ENCODE measurements around the gene FOXP1.

FOXP1 gene

GRCh38 chr3:71258526-71258925 lies 325.0 kb downstream of the FOXP1 start:
- H3K4me3 ChIP-seq (ENCODE audit: control insufficient read depth, low read depth, low read length), result no peak overlapping the region
- no peak for TF ChIP-seq CTCF (conservative IDR thresholded peaks at IDR 0.05; ENCODE audit: control insufficient read depth, insufficient read depth, low read depth, low read length)
- peak; percentile 29 for DNase-seq (ENCODE audit: low read depth)

- peak; percentile 86 for DNase-seq (ENCODE audit: low read depth)
- H3K4me3 ChIP-seq (ENCODE audit: control insufficient read depth, low read depth, low read length), result no peak overlapping the region
- no peak for TF ChIP-seq CTCF (conservative IDR thresholded peaks at IDR 0.05; ENCODE audit: control insufficient read depth, insufficient read depth, low read depth, low read length)
These were observed 325.4 kb downstream of the FOXP1 start for GRCh38 chr3:71258116-71258515.

DNA sequence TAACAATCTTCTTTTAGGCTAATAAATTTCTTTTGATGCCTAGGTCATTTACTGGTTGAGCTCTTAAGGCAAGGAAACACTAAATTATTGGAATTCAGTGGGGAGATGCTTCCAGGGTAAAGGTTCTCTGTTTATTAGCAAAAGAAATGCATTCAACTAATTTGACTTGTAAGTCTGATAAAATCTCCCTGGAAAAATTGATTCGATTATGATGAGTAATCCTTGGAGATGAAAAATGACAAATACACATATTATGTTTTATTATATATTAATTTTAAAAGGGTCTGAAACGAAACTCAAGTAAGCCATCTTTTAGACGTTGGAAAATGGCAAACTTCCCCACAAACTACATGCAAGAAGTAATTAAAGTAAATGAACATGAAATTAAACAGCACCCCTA lies 328.0 kb downstream of the FOXP1 start:
- TF ChIP-seq CTCF (conservative IDR thresholded peaks at IDR 0.05; ENCODE audit: control insufficient read depth, insufficient read depth, low read depth, low read length), result no peak
- DNase-seq (ENCODE audit: low read depth), result no peak
- no peak overlapping the region for H3K4me3 ChIP-seq (ENCODE audit: control insufficient read depth, low read depth, low read length)

DNA sequence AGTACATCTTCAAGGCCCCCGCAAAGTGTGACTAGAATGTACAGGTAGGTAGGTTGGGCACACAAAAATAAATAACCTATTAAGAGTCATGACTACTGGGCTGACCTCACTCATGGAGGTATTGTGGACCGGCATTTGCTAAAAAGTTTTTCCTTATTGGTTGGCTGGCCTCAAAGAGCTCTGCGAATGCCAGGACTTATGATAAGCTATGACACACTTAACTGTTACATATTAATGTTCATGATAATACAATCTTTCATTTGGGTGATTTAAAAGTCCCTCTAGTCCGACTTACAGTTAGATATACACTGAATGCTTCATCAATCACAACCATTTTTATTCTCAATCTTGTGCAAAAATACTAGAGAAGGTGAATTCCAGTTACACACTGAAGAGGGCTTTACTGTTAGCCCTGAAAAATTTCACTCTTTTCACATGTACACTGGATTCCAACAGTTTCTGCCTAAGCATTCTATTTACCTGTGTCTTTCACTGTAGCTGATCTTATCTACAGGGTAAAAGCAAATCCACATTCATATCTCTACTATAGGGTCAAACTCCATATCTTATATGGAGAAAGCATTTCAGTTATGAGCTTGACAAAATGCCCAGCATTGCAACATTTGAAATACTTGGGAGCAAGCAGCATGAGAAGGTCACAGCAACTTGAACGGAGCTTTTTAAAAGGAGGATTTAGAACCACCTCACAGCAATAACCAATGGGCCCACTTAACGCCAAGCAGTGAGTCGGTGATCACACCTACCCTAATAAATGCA lies 329.1 kb downstream of the FOXP1 start:
- DNase-seq (ENCODE audit: low read depth), result no peak
- no peak for TF ChIP-seq CTCF (conservative IDR thresholded peaks at IDR 0.05; ENCODE audit: control insufficient read depth, insufficient read depth, low read depth, low read length)
- H3K4me3 ChIP-seq (ENCODE audit: control insufficient read depth, low read depth, low read length), result no peak overlapping the region

- no peak for TF ChIP-seq CTCF (conservative IDR thresholded peaks at IDR 0.05; ENCODE audit: control insufficient read depth, insufficient read depth, low read depth, low read length)
- no peak overlapping the region for H3K4me3 ChIP-seq (ENCODE audit: control insufficient read depth, low read depth, low read length)
- no peak for DNase-seq (ENCODE audit: low read depth)
These were observed 330.4 kb downstream of the FOXP1 start for GRCh38 chr3:71253169-71253568.

DNA sequence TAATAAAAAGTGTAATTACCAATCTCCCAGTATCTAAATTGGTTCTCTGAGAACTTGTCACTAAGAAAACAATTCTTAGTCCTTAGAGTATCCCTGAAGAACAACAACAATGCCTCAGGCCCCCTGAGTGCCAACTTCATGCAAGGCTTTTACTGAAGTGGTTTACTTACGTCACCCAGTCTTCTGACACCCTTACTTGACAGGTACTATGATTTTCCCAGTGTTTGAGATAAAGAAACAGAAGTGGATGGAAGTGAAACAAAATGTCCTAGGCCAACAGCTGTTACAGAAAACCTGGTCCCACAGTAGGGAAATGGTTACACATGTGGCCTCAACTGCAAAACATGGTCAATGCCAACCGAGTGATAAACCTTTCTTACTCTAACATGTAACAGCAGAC lies 331.1 kb downstream of the FOXP1 start:
- TF ChIP-seq CTCF (conservative IDR thresholded peaks at IDR 0.05; ENCODE audit: control insufficient read depth, insufficient read depth, low read depth, low read length), result no peak
- DNase-seq (ENCODE audit: low read depth), result no peak
- no peak overlapping the region for H3K4me3 ChIP-seq (ENCODE audit: control insufficient read depth, low read depth, low read length)
